HepG2 (cell line): ENCODE measurements around the gene GRIN3A. TPM values are rescaled to one million over a fixed set of nuclear protein-coding genes. Genes with fewer than 3 reads are reported as not detected.

Experiments
- ATAC-seq: fragments of 200-7000 bp; cut with Tn5 transposase; 3 replicates; pipeline ENCODE4 v1.9.1; 2020; ENCODE audit warnings: mild to moderate bottlenecking, moderate library complexity
- BruUV-seq: library from RNA; stranded (reverse); fragments of 400-500 nt; replicated peaks from 2 replicates; lab custom pipeline; 2021; lab: Mats Ljungman, UMichigan
- CTCF ChIA-PET: fragments of 300-600 bp; formaldehyde crosslinking; extraction: SDS; loops from one replicate; lab custom pipeline; 2021; ENCODE audit warnings: low total read pairs, inconsistent platforms, low intra/inter-chr PET ratio; lab: Yijun Ruan, JAX
- POLR2A ChIA-PET: fragments of 350-600 bp; sonication (Branson Sonifier 250); formaldehyde crosslinking; loops from one replicate; lab custom pipeline; 2020; ENCODE audit warnings: antibody characterized with exemption, inconsistent platforms; lab: Yijun Ruan, JAX
- DNase-seq: peaks from one replicate; pipeline ENCODE4 v3.0.0-alpha.2; 2015; ENCODE audit warnings: low spot score
- FAIRE-seq: peaks from 3 replicates; lab custom pipeline; 2011; peaks lifted over from hg19 to GRCh38; lab: Jason Lieb, UNC
- H2AFZ ChIP-seq: one replicate; pipeline ENCODE4 v1.6.1; 2011; ENCODE audit warnings: low read length, inconsistent platforms
- H3K27ac ChIP-seq: fragments of 300-600 bp; 3 replicates; pipeline ENCODE4 v1.8.0; 2011; ENCODE audit warnings: mixed run types, mild to moderate bottlenecking, mixed read lengths, low read length, inconsistent platforms; ENCODE audit not compliant: insufficient read depth; ENCODE audit errors: extremely low read length
- H3K27me3 ChIP-seq, 2 experiments: fragments of 200-600 bp in 1 of 2; 2 replicates in 1 of 2; 3 replicates in 1 of 2; pipeline versions ENCODE4 v1.6.0 to v1.8.0; 2011; ENCODE audit warnings: low read length in 2 of 2, mild to moderate bottlenecking in 2 of 2, moderate library complexity in 2 of 2, inconsistent platforms in 1 of 2; ENCODE audit not compliant: insufficient read depth in 2 of 2, control insufficient read depth in 1 of 2
- H3K36me3 ChIP-seq, 2 experiments: fragments of 200-600 bp in 1 of 2; replicated peaks in 1 of 2; 2 replicates in 1 of 2; 3 replicates in 1 of 2; pipeline versions ENCODE4 v1.5.1 to v1.8.0; 2011; ENCODE audit warnings: low read length in 2 of 2, inconsistent platforms in 1 of 2; ENCODE audit not compliant: insufficient read depth in 2 of 2, control insufficient read depth in 1 of 2
- H3K4me1 ChIP-seq: 2 replicates; pipeline ENCODE4 v1.5.1; 2012; ENCODE audit warnings: low read length, inconsistent platforms; ENCODE audit not compliant: insufficient read depth
- H3K4me2 ChIP-seq: 2 replicates; pipeline ENCODE4 v1.6.0; 2011; ENCODE audit warnings: low read depth, low read length, inconsistent platforms
- H3K4me3 ChIP-seq, 3 experiments: fragments of 200-600 bp in 1 of 3; sonication (generic), shearing (Covaris generic) in 1 of 3; replicated peaks in 1 of 3; 2 replicates each; pipeline ENCODE4 v1.5.1; 2011 to 2016; ENCODE audit warnings: low read length in 3 of 3, inconsistent platforms in 2 of 3, low read depth in 2 of 3, mild to moderate bottlenecking in 2 of 3, control low read depth in 1 of 3, mixed read lengths in 1 of 3; ENCODE audit not compliant: insufficient read depth in 1 of 3
- H3K79me2 ChIP-seq: one replicate; pipeline ENCODE4 v1.6.1; 2011; ENCODE audit warnings: low read length, inconsistent platforms; ENCODE audit not compliant: insufficient read depth
- H3K9ac ChIP-seq: 2 replicates; pipeline ENCODE4 v1.6.0; 2011; ENCODE audit warnings: mild to moderate bottlenecking, low read depth, low read length, inconsistent platforms; ENCODE audit not compliant: insufficient read depth
- H3K9me3 ChIP-seq: 2 replicates; pipeline ENCODE4 v1.5.1; 2012; ENCODE audit warnings: mild to moderate bottlenecking, low read length
- H4K20me1 ChIP-seq: 2 replicates; pipeline ENCODE4 v1.6.0; 2011; ENCODE audit warnings: inconsistent platforms, mild to moderate bottlenecking, low read length, moderate library complexity; ENCODE audit not compliant: insufficient read depth
- ARID5B ChIP-seq: IDR thresholded peaks from 2 replicates; pipeline ENCODE4 v1.4.0; 2020; ENCODE audit warnings: mild to moderate bottlenecking, missing genetic modification reagents
- CEBPG ChIP-seq: IDR thresholded peaks from 2 replicates; pipeline ENCODE4 v1.6.1; 2016
- CTCF ChIP-seq: sonication (generic); formaldehyde crosslinking; IDR thresholded peaks from 2 replicates; pipeline ENCODE4 v1.5.0; 2020; ENCODE audit warnings: mild to moderate bottlenecking, missing genetic modification reagents, moderate library complexity
- RAD21 ChIP-seq: fragments of 450-650 bp; formaldehyde crosslinking; IDR thresholded peaks from 2 replicates; pipeline ENCODE4 v1.5.0; 2020; ENCODE audit warnings: mild to moderate bottlenecking
- RAD51 ChIP-seq: fragments of 450-650 bp; IDR thresholded peaks from 2 replicates; pipeline ENCODE4 v1.6.1; 2016; ENCODE audit warnings: borderline replicate concordance
- RCOR2 ChIP-seq: IDR thresholded peaks from 2 replicates; pipeline ENCODE4 v1.6.1; 2016; ENCODE audit warnings: missing biosample characterization, missing genetic modification reagents
- SMC3 ChIP-seq: IDR thresholded peaks from 2 replicates; pipeline ENCODE4 v1.6.1; 2011; ENCODE audit warnings: low read length, improper control_type of control experiment
- STAG1 ChIP-seq: sonication (generic); formaldehyde crosslinking; IDR thresholded peaks from 2 replicates; pipeline ENCODE4 v1.4.0; 2020; ENCODE audit warnings: missing genetic modification reagents
- ZNF263 ChIP-seq: sonication (generic); formaldehyde crosslinking; IDR thresholded peaks from 2 replicates; pipeline ENCODE4 v1.4.0; 2020; ENCODE audit warnings: missing genetic modification reagents
- WGBS: methylation state at CpG from one replicate; pipeline ENCODE4 v1.1.6; 2017; ENCODE audit warnings: low lambda C conversion rate; 5-methylcytosine and 5-hydroxymethylcytosine counted together
- in situ Hi-C: cut with HindIII; loops from 2 replicates; pipeline ENCODE4 v1.10.0; 2017; ENCODE audit warnings: low pct_unique_long_range_greater_than_20kb; ENCODE audit not compliant: extremely low pct_ligation_motif_present
- intact Hi-C: fragments of 100-400 bp; cut with micrococcal nuclease; formaldehyde crosslinking; loops from one replicate; pipeline ENCODE4 v1.10.0; 2022; ENCODE audit not compliant: unreplicated experiment
- polyA plus RNA-seq, 8 experiments: library from polyadenylated mRNA; depleted of rRNA in 3 of 8; stranded (reverse) in 7 of 8; unstranded in 1 of 8; fragments of >200 nt; fragmentation: Illumina TruSeq in 4 of 8; extraction: Trizol in 4 of 8; gene quantifications; 2 replicates each; pipeline versions ENCODE4 v1.2.1 to v1.2.3, GENCODE V29; 2011 to 2016; ENCODE audit warnings: low read depth in 4 of 8, missing spikeins in 1 of 8, mixed read lengths in 1 of 8; ENCODE audit not compliant: insufficient read depth in 1 of 8
- total RNA-seq, 5 experiments: library from RNA; depleted of rRNA; stranded (reverse); fragments of >200 nt; fragmentation: Illumina TruSeq; extraction: Trizol; gene quantifications; 2 replicates each; pipeline ENCODE4 v1.2.3, GENCODE V29; 2016; ENCODE audit warnings: low read depth in 1 of 5

The GRIN3A gene
- total and polyA plus RNA-seq, 2 of the 13 experiments (the other 11 are each of a cell fraction or from before 2014, with no cell fraction given), result not detected

GRCh38 chr9:101604296-101604695 is 134.2 kb downstream of the GRIN3A start:
- FAIRE-seq (no peak), ATAC-seq (no peak), DNase-seq (no peak)
- no peaks in the 10 kb centered on the region for H3K79me2 ChIP-seq
- H3K4me3 ChIP-seq, result no peak overlapping the region
- no peaks in the 10 kb centered on the region for H4K20me1 ChIP-seq
- intact Hi-C loops (no loop called here), in situ Hi-C loops (no loop called here)
- no TSS peak for BruUV-seq
- no peak overlapping the region for H3K27ac ChIP-seq
- H2AFZ ChIP-seq, result no peak overlapping the region
- H3K36me3 ChIP-seq, result no peaks in the 10 kb centered on the region
- no peaks in the 10 kb centered on the region for H3K27me3 ChIP-seq
- H3K9ac ChIP-seq, result no peak overlapping the region
- H3K9me3 ChIP-seq, result no peaks in the 10 kb centered on the region
- H3K4me2 ChIP-seq, result no peak overlapping the region
- H3K4me1 ChIP-seq, result peaks cover 16% of the 10 kb centered on the region
- TF ChIP-seq ZNF263 (CRISPR knock-in tag) (no peak), RAD51 (no peak)
- ChIA-PET POLR2A (no interaction called here), CTCF (no interaction called here)
- 0% methylated on average over 2 of the region's 2 CpGs for WGBS

GRCh38 chr9:101601904-101602765 is 136.3 kb downstream of the GRIN3A start:
- WGBS, result 12% methylated on average over 11 of the region's 11 CpGs
- no peak overlapping the region for H3K27ac ChIP-seq
- TF ChIP-seq STAG1 (CRISPR knock-in tag) (peak; percentile 69), RAD21 (CRISPR knock-in tag) (peak; percentile 18; the same call in 1 of the 2 replicates), ARID5B (no peak), RCOR2 (CRISPR knock-in tag) (no peak), SMC3 (peak; percentile 44; the same call in 1 of the 2 replicates), CTCF (peak; percentile 72), CEBPG (peak; percentile 32; the same call in 1 of the 2 replicates)
- TF ChIP-seq, all 625 proteins: peak for 5
- intact Hi-C loops, result loop anchor here (1.0 kb wide), 1 partner anchor 126 kb away; no protein-coding TSS in a partner anchor
- no peaks in the 10 kb centered on the region for H3K79me2 ChIP-seq
- H3K4me3 ChIP-seq, result no peak overlapping the region
- no peak overlapping the region for H3K9ac ChIP-seq
- DNase-seq, result peak; percentile 46
- ChIA-PET POLR2A (no interaction called here), CTCF (interaction anchor here (2.3 kb wide), 1 partner anchor 126 kb away, joined by 11 read pairs; no protein-coding TSS in a partner anchor)
- in situ Hi-C loops, result no loop called here
- FAIRE-seq, result peak; percentile 82
- no peaks in the 10 kb centered on the region for H3K9me3 ChIP-seq
- no peaks in the 10 kb centered on the region for H3K27me3 ChIP-seq
- peak; percentile 84 for ATAC-seq
- H3K36me3 ChIP-seq, result no peaks in the 10 kb centered on the region
- no peak overlapping the region for H2AFZ ChIP-seq
- H3K4me1 ChIP-seq, result peaks cover 16% of the 10 kb centered on the region
- H4K20me1 ChIP-seq, result no peaks in the 10 kb centered on the region
- H3K4me2 ChIP-seq, result no peak overlapping the region
- no TSS peak for BruUV-seq
